K562 (cell line): Measurements from ENCODE around the gene SORCS1. TPM values are rescaled to one million over a fixed set of nuclear protein-coding genes. Genes with fewer than 3 reads are reported as not detected.

Experiments
- ATAC-seq: fragments of 200-7000 bp; cut with Tn5 transposase; 3 replicates; pipeline ENCODE4 v1.9.1; 2020; ENCODE audit warnings: moderate library complexity
- BruUV-seq: library from RNA; stranded (reverse); fragments of 400-500 nt; replicated peaks from 2 replicates; lab custom pipeline; 2021; lab: Mats Ljungman, UMichigan
- CTCF ChIA-PET: fragments of 300-600 bp; formaldehyde crosslinking; extraction: SDS; loops from one replicate; lab custom pipeline; 2021; ENCODE audit warnings: low intra/inter-chr PET ratio; lab: Yijun Ruan, JAX
- POLR2A ChIA-PET: fragments of 300-600, 350-650 bp; sonication (Branson Sonifier 250); formaldehyde crosslinking; extraction: SDS; loops from one replicate; lab custom pipeline; 2021; ENCODE audit warnings: antibody characterized with exemption, inconsistent platforms; lab: Yijun Ruan, JAX
- DNase-seq, 4 experiments: peaks; one replicate each; pipeline versions ENCODE4 v3.0.0 to v3.0.0-alpha.2; 2011 to 2018; ENCODE audit warnings: low spot score in 3 of 4, mixed read lengths in 3 of 4; ENCODE audit errors: extremely low read depth in 1 of 4
- FAIRE-seq: peaks from 2 replicates; lab custom pipeline; 2011; peaks lifted over from hg19 to GRCh38; lab: Jason Lieb, UNC
- H2AFZ ChIP-seq: 2 replicates; pipeline ENCODE4 v1.6.0; 2011; ENCODE audit warnings: low read depth, low read length, control low read depth, inconsistent platforms
- H3K27ac ChIP-seq: fragments of 200-600 bp; 3 replicates; pipeline ENCODE4 v1.8.0; 2011; ENCODE audit warnings: low read depth, mild to moderate bottlenecking, control low read depth, inconsistent platforms, low read length, moderate library complexity, mixed read lengths; ENCODE audit errors: extremely low read depth
- H3K27me3 ChIP-seq, 2 experiments: fragments of 300-600 bp in 1 of 2; 2 replicates in 1 of 2; 3 replicates in 1 of 2; pipeline versions ENCODE4 v1.6.0 to v1.8.0; 2011; ENCODE audit warnings: inconsistent platforms in 2 of 2, low read length in 2 of 2, mild to moderate bottlenecking in 1 of 2, mixed read lengths in 1 of 2, moderate library complexity in 1 of 2; ENCODE audit not compliant: control insufficient read depth in 2 of 2, insufficient read depth in 2 of 2
- H3K36me3 ChIP-seq: fragments of 300-600 bp; 3 replicates; pipeline ENCODE4 v1.8.0; 2011; ENCODE audit warnings: mild to moderate bottlenecking, low read length, inconsistent platforms; ENCODE audit not compliant: control insufficient read depth, insufficient read depth
- H3K4me1 ChIP-seq, 2 experiments: fragments of 200-600 bp in 1 of 2; replicated peaks in 1 of 2; 2 replicates in 1 of 2; 3 replicates in 1 of 2; pipeline versions ENCODE4 v1.5.1 to v1.8.0; 2011; ENCODE audit warnings: inconsistent platforms in 2 of 2, low read length in 2 of 2, mild to moderate bottlenecking in 1 of 2, mixed read lengths in 1 of 2, moderate library complexity in 1 of 2; ENCODE audit not compliant: control insufficient read depth in 2 of 2, insufficient read depth in 2 of 2
- H3K4me2 ChIP-seq: 2 replicates; pipeline ENCODE4 v1.6.1; 2011; ENCODE audit warnings: low read length, control low read depth, inconsistent platforms, mixed read lengths; ENCODE audit not compliant: insufficient read depth
- H3K4me3 ChIP-seq: fragments of 200-600 bp; sonication (generic), shearing (Covaris generic); 2 replicates; pipeline ENCODE4 v1.5.1; 2016; ENCODE audit warnings: control low read depth, inconsistent platforms
- H3K79me2 ChIP-seq: fragments of 200-600 bp; 3 replicates; pipeline ENCODE4 v1.8.0; 2011; ENCODE audit warnings: low read length, inconsistent platforms; ENCODE audit not compliant: control insufficient read depth, insufficient read depth
- H3K9ac ChIP-seq, 2 experiments: 2 replicates each; pipeline versions ENCODE4 v1.6.0 to v1.6.1; 2011; ENCODE audit warnings: low read depth in 2 of 2, low read length in 2 of 2, control low read depth in 1 of 2, inconsistent platforms in 1 of 2, mild to moderate bottlenecking in 1 of 2, mixed read lengths in 1 of 2; ENCODE audit not compliant: insufficient read depth in 1 of 2
- H3K9me1 ChIP-seq: one replicate; pipeline ENCODE4 v1.6.0; 2011; ENCODE audit warnings: inconsistent platforms, mild to moderate bottlenecking, low read length, moderate library complexity; ENCODE audit not compliant: control insufficient read depth, insufficient read depth
- H3K9me3 ChIP-seq: replicated peaks from 2 replicates; pipeline ENCODE4 v1.5.1; 2011; ENCODE audit warnings: low read depth, low read length, inconsistent platforms; ENCODE audit not compliant: control insufficient read depth, insufficient read depth
- H4K20me1 ChIP-seq: replicated peaks from 2 replicates; pipeline ENCODE4 v1.6.1; 2011; ENCODE audit warnings: low read length, inconsistent platforms, mixed read lengths; ENCODE audit not compliant: control insufficient read depth, insufficient read depth
- BRD4 ChIP-seq: fragments of 200-600 bp; sonication (generic); IDR thresholded peaks from 2 replicates; pipeline ENCODE4 v1.6.1; 2017; ENCODE audit warnings: inconsistent platforms
- CBX8 ChIP-seq: fragments of 200-600 bp; sonication (generic); IDR thresholded peaks from 2 replicates; pipeline ENCODE4 v1.6.1; 2012; ENCODE audit warnings: borderline replicate concordance, mixed run types, low read depth, mild to moderate bottlenecking, moderate library complexity, mixed read lengths, low read length, control low read depth, inconsistent platforms; ENCODE audit not compliant: poor library complexity, severe bottlenecking; ENCODE audit errors: extremely low read depth
- CCAR2 ChIP-seq: fragments of 200-400 bp; formaldehyde crosslinking; IDR thresholded peaks from 2 replicates; pipeline ENCODE4 v1.6.1; 2017; ENCODE audit warnings: mild to moderate bottlenecking, low read depth, low read length
- CGGBP1 ChIP-seq: fragments of 250-450 bp; sonication (Bioruptor Pico); IDR thresholded peaks from 2 replicates; pipeline ENCODE4 v1.9.0; 2021; ENCODE audit warnings: mild to moderate bottlenecking
- CTCF ChIP-seq, 3 experiments: IDR thresholded peaks in 2 of 3; conservative IDR thresholded peaks in 1 of 3; 2 replicates each; pipeline ENCODE4 v1.5.1; 2011 to 2012; ENCODE audit warnings: low read length in 3 of 3, mild to moderate bottlenecking in 3 of 3, control low read depth in 2 of 3, improper control_type of control experiment in 1 of 3, inconsistent platforms in 1 of 3, low read depth in 1 of 3, mixed read lengths in 1 of 3, moderate library complexity in 1 of 3; ENCODE audit not compliant: insufficient read depth in 2 of 3
- CXXC5 ChIP-seq: fragments of 250-450 bp; sonication (Bioruptor Pico); IDR thresholded peaks from 2 replicates; pipeline ENCODE4 v1.8.0; 2022; ENCODE audit warnings: inconsistent platforms, mild to moderate bottlenecking, moderate library complexity
- MEF2A ChIP-seq: IDR thresholded peaks from 2 replicates; pipeline ENCODE4 v1.6.1; 2011; ENCODE audit warnings: low read depth, mild to moderate bottlenecking, low read length, moderate library complexity; ENCODE audit not compliant: control insufficient read depth
- PCBP1 ChIP-seq: fragments of 200-400 bp; formaldehyde crosslinking; IDR thresholded peaks from 2 replicates; pipeline ENCODE4 v1.6.1; 2018; ENCODE audit warnings: mild to moderate bottlenecking, low read depth, low read length; ENCODE audit not compliant: poor library complexity, severe bottlenecking
- POLR2AphosphoS2 ChIP-seq: IDR thresholded peaks from 2 replicates; pipeline ENCODE4 v1.6.1; 2012; ENCODE audit warnings: low read length, improper control_type of control experiment
- PTBP1 ChIP-seq: fragments of 200-400 bp; formaldehyde crosslinking; IDR thresholded peaks from 2 replicates; pipeline ENCODE4 v1.6.1; 2017; ENCODE audit warnings: low read depth, low read length
- PTTG1 ChIP-seq: fragments of 450-650 bp; IDR thresholded peaks from 2 replicates; pipeline ENCODE4 v1.6.1; 2016; ENCODE audit warnings: low read depth, mild to moderate bottlenecking, missing genetic modification characterization, missing compliant biosample characterization
- RAD21 ChIP-seq, 2 experiments: fragments of 250-450 bp in 1 of 2; fragments of 450-650 bp in 1 of 2; sonication (Bioruptor Pico) in 1 of 2; formaldehyde crosslinking in 1 of 2; IDR thresholded peaks in 1 of 2; conservative IDR thresholded peaks in 1 of 2; 2 replicates each; pipeline versions ENCODE4 v1.4.0 to v1.8.0; 2020 to 2022; ENCODE audit warnings: mild to moderate bottlenecking in 2 of 2, moderate library complexity in 1 of 2
- RBBP5 ChIP-seq: fragments of 200-600 bp; sonication (generic); IDR thresholded peaks from 2 replicates; pipeline ENCODE4 v1.6.1; 2012; ENCODE audit warnings: borderline replicate concordance, mild to moderate bottlenecking, low read length, control low read depth, inconsistent platforms; ENCODE audit not compliant: insufficient read depth, poor library complexity, severe bottlenecking
- SRF ChIP-seq, 2 experiments: fragments of 250-450, 450-650 bp in 1 of 2; sonication (Bioruptor Pico) in 1 of 2; sonication (generic) in 1 of 2; formaldehyde crosslinking; IDR thresholded peaks; 2 replicates each; pipeline versions ENCODE4 v1.5.0 to v1.5.1; 2020 to 2022; ENCODE audit warnings: mild to moderate bottlenecking in 1 of 2, missing genetic modification reagents in 1 of 2
- TBP ChIP-seq: optimal IDR thresholded peaks from 2 replicates; pipeline ENCODE3; 2011; ENCODE audit warnings: low read depth, low read length, improper control_type of control experiment
- ZNF263 ChIP-seq: sonication (generic); formaldehyde crosslinking; IDR thresholded peaks from 2 replicates; pipeline ENCODE4 v1.8.0; 2022; ENCODE audit warnings: mild to moderate bottlenecking, missing genetic modification reagents, borderline replicate concordance
- in situ Hi-C: fragments of 300-500 bp; cut with MboI; formaldehyde crosslinking; loops from 4 replicates; pipeline ENCODE4 v1.15.0; 2018; ENCODE audit warnings: inconsistent platforms, mixed read lengths
- intact Hi-C: fragments of 100-400 bp; cut with micrococcal nuclease; formaldehyde crosslinking; loops from 2 replicates; pipeline ENCODE4 v1.14.2; 2022
- polyA plus RNA-seq, 8 experiments: library from polyadenylated mRNA; depleted of rRNA in 4 of 8; stranded (reverse) in 5 of 8; unstranded in 3 of 8; fragments of >200 nt; fragmentation: Nextera tagmentation in 2 of 8; fragmentation: Illumina TruSeq in 1 of 8; extraction: Ambion mirVana in 2 of 8; extraction: Trizol in 1 of 8; gene quantifications; 2 replicates each; pipeline versions ENCODE4 v1.2.1 to v1.2.3, GENCODE V29; 2011 to 2014; ENCODE audit warnings: inconsistent platforms in 1 of 8, missing spikeins in 1 of 8
- total RNA-seq, 7 experiments: library from RNA; depleted of rRNA in 6 of 7; stranded (reverse); fragments of >200 nt in 6 of 7; fragmentation: Illumina TruSeq in 2 of 7; extraction: Trizol in 2 of 7; gene quantifications; 2 replicates each; pipeline versions ENCODE4 v1.2.1 to v1.2.3, GENCODE V29; 2011 to 2021; ENCODE audit warnings: low replicate concordance in 1 of 7

The SORCS1 gene
- total and polyA plus RNA-seq, 9 of the 15 experiments (the other 6 are each of a cell fraction or from before 2014, with no cell fraction given): 1.5 to 3.9 (median 2.7) TPM

- in situ Hi-C loops: no loop called here
- H3K27ac ChIP-seq: no peak overlapping the region
- CTCF ChIA-PET: no interaction called here
- no TSS peak for BruUV-seq
- ATAC-seq (no peak), FAIRE-seq (no peak), DNase-seq (no peak)
- no peaks in the 10 kb centered on the region for H3K27me3 ChIP-seq
- H3K9ac ChIP-seq: no peak overlapping the region
- no peaks in the 10 kb centered on the region for H3K4me1 ChIP-seq
- no peak overlapping the region for H3K4me2 ChIP-seq
- no peak overlapping the region for H2AFZ ChIP-seq
- H3K36me3 ChIP-seq: no peaks in the 10 kb centered on the region
- POLR2A ChIA-PET: no interaction called here
- H3K9me1 ChIP-seq: no peaks in the 10 kb centered on the region
- H4K20me1 ChIP-seq: no peaks in the 10 kb centered on the region
- no peaks in the 10 kb centered on the region for H3K9me3 ChIP-seq
- H3K79me2 ChIP-seq: no peaks in the 10 kb centered on the region
- no peak overlapping the region for H3K4me3 ChIP-seq
- TF ChIP-seq CGGBP1: no peak
- TF ChIP-seq PCBP1: no peak
- TF ChIP-seq CCAR2: no peak
- TF ChIP-seq RAD21 (CRISPR knock-in tag; conservative IDR thresholded peaks at IDR 0.05 in 1 of 2, IDR thresholded peaks at IDR 0.05 in 1 of 2): peak in 1 of 2 experiments; percentile 36; a peak in 3 of 4 replicates
- TF ChIP-seq POLR2AphosphoS2: no peak
- no peak for TF ChIP-seq SRF (CRISPR knock-in tag; IDR thresholded peaks at IDR 0.05)
- TF ChIP-seq RBBP5: no peak
- no peak for TF ChIP-seq PTBP1
- no peak for TF ChIP-seq MEF2A
- TF ChIP-seq CXXC5 (CRISPR knock-in tag): no peak
- no peak for TF ChIP-seq CBX8
- TF ChIP-seq PTTG1 (tag): no peak
- TF ChIP-seq CTCF (IDR thresholded peaks at IDR 0.05 in 2 of 3, conservative IDR thresholded peaks at IDR 0.05 in 1 of 3; ENCODE audit: insufficient read depth in 2 of 3, low read depth in 1 of 3, low read length in 3 of 3): peak in 2 of 3 experiments; percentile 10 to 38; a peak in 2 of 6 replicates
- no peak for TF ChIP-seq BRD4
- no peak for TF ChIP-seq TBP
- no peak for TF ChIP-seq ZNF263
- intact Hi-C loops: loop anchor here (10.0 kb wide), 1 partner anchor 114 kb away; no protein-coding TSS in a partner anchor
Measured at GRCh38 chr10:107139237-107139636, 25.3 kb downstream of the SORCS1 start.
